Hepatocyte (in vitro differentiated cells): Measurements from ENCODE around the gene KPNB1. TPM values are rescaled to one million over a fixed set of nuclear protein-coding genes. Genes with fewer than 3 reads are reported as not detected.
"Not testable (repeated sequence)": the region's sequence is repeated elsewhere in the genome, so short reads cannot be mapped to it uniquely, and the experiment has no call there.

ENCODE experiments used
- DNase-seq: peaks from one replicate; pipeline ENCODE4 v3.0.0-alpha.2; 2016; ENCODE audit warnings: low spot score
- H2AFZ ChIP-seq: fragments of 200-600 bp; sonication (generic); 2 replicates; pipeline ENCODE4 v1.6.0; 2016; ENCODE audit warnings: antibody characterized with exemption, mild to moderate bottlenecking
- H3K27ac ChIP-seq: fragments of 200-600 bp; sonication (generic); 2 replicates; pipeline ENCODE4 v1.5.1; 2016; ENCODE audit warnings: mild to moderate bottlenecking
- H3K27me3 ChIP-seq: fragments of 200-600 bp; sonication (generic); 2 replicates; pipeline ENCODE4 v1.6.1; 2016
- H3K36me3 ChIP-seq: fragments of 200-600 bp; sonication (generic); replicated peaks from 2 replicates; pipeline ENCODE4 v1.5.1; 2016; ENCODE audit warnings: low read depth; ENCODE audit not compliant: insufficient read depth
- H3K4me1 ChIP-seq: fragments of 200-600 bp; sonication (generic); 2 replicates; pipeline ENCODE4 v1.5.1; 2016; ENCODE audit warnings: mild to moderate bottlenecking, moderate library complexity; ENCODE audit not compliant: insufficient read depth
- H3K4me2 ChIP-seq: fragments of 200-600 bp; sonication (generic); 2 replicates; pipeline ENCODE4 v1.6.0; 2016
- H3K4me3 ChIP-seq: fragments of 200-600 bp; sonication (generic); 2 replicates; pipeline ENCODE4 v1.5.1; 2016; ENCODE audit warnings: mild to moderate bottlenecking
- H3K79me2 ChIP-seq: fragments of 200-600 bp; sonication (generic); 2 replicates; pipeline ENCODE4 v1.6.0; 2017; ENCODE audit warnings: mild to moderate bottlenecking
- H3K9me2 ChIP-seq: fragments of 200-600 bp; sonication (generic); replicated peaks from 2 replicates; pipeline ENCODE4 v1.6.0; 2017; ENCODE audit warnings: mild to moderate bottlenecking; ENCODE audit not compliant: insufficient read depth
- H3K9me3 ChIP-seq: fragments of 200-600 bp; sonication (generic); 2 replicates; pipeline ENCODE4 v1.5.1; 2016; ENCODE audit warnings: low read depth, mild to moderate bottlenecking
- H4K20me1 ChIP-seq: fragments of 200-600 bp; sonication (generic); 2 replicates; pipeline ENCODE4 v1.6.0; 2016; ENCODE audit warnings: mild to moderate bottlenecking; ENCODE audit not compliant: insufficient read depth, poor library complexity, severe bottlenecking
- EZH2 ChIP-seq: fragments of 200-600 bp; sonication (generic); IDR thresholded peaks from 2 replicates; pipeline ENCODE4 v1.6.1; 2016; ENCODE audit warnings: antibody characterized with exemption, mild to moderate bottlenecking, borderline replicate concordance
- EZH2phosphoT487 ChIP-seq: fragments of 200-600 bp; sonication (generic); IDR thresholded peaks from one replicate; pipeline ENCODE4 v1.6.1; 2018; ENCODE audit warnings: antibody characterized with exemption, mild to moderate bottlenecking, low read depth, moderate library complexity; ENCODE audit not compliant: unreplicated experiment, severe bottlenecking
- WGBS: methylation state at CpG from one replicate; pipeline ENCODE4 v1.1.6; 2016; ENCODE audit warnings: low lambda C conversion rate; ENCODE audit errors: missing lambda C conversion rate; 5-methylcytosine and 5-hydroxymethylcytosine counted together
- polyA plus RNA-seq: library from polyadenylated mRNA; unstranded; fragments of >200 nt; fragmentation: Nextera tagmentation; extraction: Ambion mirVana; gene quantifications from 2 replicates; pipeline ENCODE4 v1.2.1, GENCODE V29; 2016
- total RNA-seq: library from RNA; depleted of rRNA; stranded (reverse); fragments of >200 nt; gene quantifications from 2 replicates; pipeline ENCODE4 v1.2.3, GENCODE V29; 2014
- TF ChIP-seq, protein P1 (sequence below): fragments of 200-600 bp; sonication (generic); IDR thresholded peaks from 2 replicates; pipeline ENCODE4 v1.5.1; 2016; ENCODE audit warnings: antibody characterized with exemption, mild to moderate bottlenecking; ENCODE audit not compliant: poor library complexity

Gene KPNB1
- total and polyA plus RNA-seq, 2 experiments from 2014 or later = 59.5 to 194 TPM

DNA sequence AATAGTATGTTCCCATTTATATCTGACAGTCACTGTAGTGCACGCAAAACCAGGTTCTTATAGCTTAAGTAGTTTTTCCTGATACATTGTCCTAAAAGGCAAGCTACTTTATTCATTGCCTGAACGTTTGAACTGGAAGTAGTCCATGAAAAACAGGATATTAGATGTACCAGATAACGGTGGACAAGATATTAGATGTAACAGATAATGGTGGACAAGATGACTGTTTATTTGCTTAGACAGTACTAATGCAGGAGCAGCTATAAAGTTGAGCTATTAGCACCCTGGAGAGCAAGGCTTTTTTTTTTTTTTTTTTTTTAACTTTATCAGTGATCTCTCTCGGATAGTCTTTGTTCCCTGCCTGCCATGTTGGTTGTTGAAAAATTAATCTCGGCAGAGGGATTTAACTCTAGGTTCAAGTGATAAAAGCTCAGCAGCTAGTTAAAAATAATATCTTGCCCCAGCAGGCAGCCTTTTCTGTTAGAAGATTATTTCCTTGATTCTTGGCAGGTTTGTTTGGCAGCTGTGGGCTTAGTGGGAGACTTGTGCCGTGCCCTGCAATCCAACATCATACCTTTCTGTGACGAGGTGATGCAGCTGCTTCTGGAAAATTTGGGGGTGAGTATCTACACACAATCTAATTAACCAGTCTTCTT, 26.9 kb downstream of the KPNB1 start:
- no peak overlapping the region for H3K27ac ChIP-seq
- H3K4me2 ChIP-seq = no peak overlapping the region
- WGBS = 85% methylated on average over 7 of the region's 7 CpGs
- no peaks in the 10 kb centered on the region for H3K27me3 ChIP-seq
- no peak overlapping the region for H2AFZ ChIP-seq
- H3K79me2 ChIP-seq = peaks cover 6% of the 10 kb centered on the region
- no peak for DNase-seq
- no peaks in the 10 kb centered on the region for H4K20me1 ChIP-seq
- no peaks in the 10 kb centered on the region for H3K9me3 ChIP-seq
- TF ChIP-seq EZH2phosphoT487 (no peak), EZH2 (no peak)
- TF ChIP-seq, protein P1, sequence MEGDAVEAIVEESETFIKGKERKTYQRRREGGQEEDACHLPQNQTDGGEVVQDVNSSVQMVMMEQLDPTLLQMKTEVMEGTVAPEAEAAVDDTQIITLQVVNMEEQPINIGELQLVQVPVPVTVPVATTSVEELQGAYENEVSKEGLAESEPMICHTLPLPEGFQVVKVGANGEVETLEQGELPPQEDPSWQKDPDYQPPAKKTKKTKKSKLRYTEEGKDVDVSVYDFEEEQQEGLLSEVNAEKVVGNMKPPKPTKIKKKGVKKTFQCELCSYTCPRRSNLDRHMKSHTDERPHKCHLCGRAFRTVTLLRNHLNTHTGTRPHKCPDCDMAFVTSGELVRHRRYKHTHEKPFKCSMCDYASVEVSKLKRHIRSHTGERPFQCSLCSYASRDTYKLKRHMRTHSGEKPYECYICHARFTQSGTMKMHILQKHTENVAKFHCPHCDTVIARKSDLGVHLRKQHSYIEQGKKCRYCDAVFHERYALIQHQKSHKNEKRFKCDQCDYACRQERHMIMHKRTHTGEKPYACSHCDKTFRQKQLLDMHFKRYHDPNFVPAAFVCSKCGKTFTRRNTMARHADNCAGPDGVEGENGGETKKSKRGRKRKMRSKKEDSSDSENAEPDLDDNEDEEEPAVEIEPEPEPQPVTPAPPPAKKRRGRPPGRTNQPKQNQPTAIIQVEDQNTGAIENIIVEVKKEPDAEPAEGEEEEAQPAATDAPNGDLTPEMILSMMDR = no peak
- no peak overlapping the region for H3K4me3 ChIP-seq
- no peaks in the 10 kb centered on the region for H3K9me2 ChIP-seq
- H3K4me1 ChIP-seq = no peaks in the 10 kb centered on the region
- no peaks in the 10 kb centered on the region for H3K36me3 ChIP-seq

- H3K4me2 ChIP-seq = no peak overlapping the region
- no peaks in the 10 kb centered on the region for H3K9me2 ChIP-seq
- WGBS = 67% methylated on average over 7 of the region's 7 CpGs
- peaks cover 6% of the 10 kb centered on the region for H3K79me2 ChIP-seq
- H3K4me3 ChIP-seq = no peak overlapping the region
- H4K20me1 ChIP-seq = no peaks in the 10 kb centered on the region
- no peak overlapping the region for H2AFZ ChIP-seq
- no peaks in the 10 kb centered on the region for H3K4me1 ChIP-seq
- no peaks in the 10 kb centered on the region for H3K27me3 ChIP-seq
- H3K27ac ChIP-seq = no peak overlapping the region
- H3K9me3 ChIP-seq = no peaks in the 10 kb centered on the region
- H3K36me3 ChIP-seq = no peaks in the 10 kb centered on the region
- DNase-seq = no peak
- TF ChIP-seq EZH2phosphoT487 = no peak
These were observed 28.5 kb downstream of the KPNB1 start for GRCh38 chr17:47678196-47678595.

DNA sequence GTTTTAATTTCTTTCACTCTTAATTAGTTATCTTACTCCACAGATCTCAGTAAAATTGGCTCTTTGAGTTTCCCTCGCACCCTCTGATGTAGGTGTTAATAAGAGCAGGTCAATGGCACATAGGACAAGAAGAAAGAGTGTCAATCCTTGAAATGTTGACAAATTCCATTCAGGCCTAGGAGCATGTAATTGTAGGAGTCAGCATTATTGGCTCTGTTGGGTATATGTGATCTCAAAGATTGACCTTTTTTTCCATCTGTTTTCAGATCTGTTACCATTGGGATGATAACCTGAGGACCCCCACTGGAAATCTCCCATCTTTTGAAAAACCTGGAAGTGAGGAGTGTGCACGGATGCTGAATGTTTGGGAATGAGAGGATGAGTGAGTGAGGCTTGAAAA, 32.4 kb downstream of the KPNB1 start:
- H3K4me2 ChIP-seq = no peak overlapping the region
- H2AFZ ChIP-seq = no peak overlapping the region
- TF ChIP-seq EZH2 (no peak), EZH2phosphoT487 (no peak)
- TF ChIP-seq, protein P1 = no peak
- no peaks in the 10 kb centered on the region for H3K36me3 ChIP-seq
- no peaks in the 10 kb centered on the region for H3K79me2 ChIP-seq
- no peaks in the 10 kb centered on the region for H3K27me3 ChIP-seq
- H4K20me1 ChIP-seq = no peaks in the 10 kb centered on the region
- H3K9me3 ChIP-seq = no peaks in the 10 kb centered on the region
- no peaks in the 10 kb centered on the region for H3K9me2 ChIP-seq
- H3K4me1 ChIP-seq = no peaks in the 10 kb centered on the region
- no peak for DNase-seq
- 96% methylated on average over 2 of the region's 2 CpGs for WGBS
- no peak overlapping the region for H3K27ac ChIP-seq
- no peak overlapping the region for H3K4me3 ChIP-seq

DNA sequence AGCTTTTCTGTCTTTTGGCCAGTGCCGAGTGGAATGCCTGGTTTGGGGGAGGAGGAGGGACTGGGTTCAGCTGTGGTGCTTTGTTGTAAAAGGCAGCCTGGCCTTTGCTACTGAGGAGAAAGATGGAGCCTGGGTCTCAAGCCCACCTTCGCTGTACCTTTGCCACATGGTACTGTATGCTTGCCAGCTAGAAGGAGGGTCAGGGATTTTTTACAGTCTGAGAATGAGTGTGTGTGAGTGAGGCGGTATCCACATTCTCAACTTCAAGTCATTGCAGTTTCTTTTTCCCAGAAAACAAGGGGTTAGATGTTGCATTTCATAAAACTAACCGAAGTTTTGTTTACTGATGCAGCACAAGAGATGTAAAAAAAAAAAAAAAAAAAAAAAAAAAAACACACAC, 33.0 kb downstream of the KPNB1 start:
- H3K27ac ChIP-seq, H2AFZ ChIP-seq, H3K9me2 ChIP-seq, H3K4me3 ChIP-seq, H3K4me2 ChIP-seq, H3K9me3 ChIP-seq, H4K20me1 ChIP-seq, DNase-seq, H3K4me1 ChIP-seq, H3K27me3 ChIP-seq, H3K36me3 ChIP-seq, H3K79me2 ChIP-seq: not testable (repeated sequence)
- 95% methylated on average over 4 of the region's 4 CpGs for WGBS
